HepG2 (cell line): ENCODE results near the gene IFRD1. TPM values are rescaled to one million over a fixed set of nuclear protein-coding genes. Genes with fewer than 3 reads are reported as not detected.

Experiments used
- CBX5 ChIP-seq: sonication (generic); formaldehyde crosslinking; IDR thresholded peaks from 2 replicates; pipeline ENCODE4 v1.4.0; 2020; ENCODE audit warnings: missing genetic modification reagents, borderline replicate concordance
- CCDC6 ChIP-seq: sonication (generic); formaldehyde crosslinking; IDR thresholded peaks from 2 replicates; pipeline ENCODE4 v1.8.1; 2022; ENCODE audit warnings: mild to moderate bottlenecking, missing genetic modification reagents, moderate library complexity
- HMGXB4 ChIP-seq, 2 experiments: sonication (generic) in 1 of 2; formaldehyde crosslinking in 1 of 2; IDR thresholded peaks; 2 replicates each; pipeline versions ENCODE4 v1.4.0 to v1.6.1; 2018 to 2020; ENCODE audit warnings: missing genetic modification reagents in 2 of 2, borderline replicate concordance in 1 of 2, low read depth in 1 of 2, mild to moderate bottlenecking in 1 of 2, missing biosample characterization in 1 of 2
- KLF12 ChIP-seq: sonication (generic); formaldehyde crosslinking; IDR thresholded peaks from 2 replicates; pipeline ENCODE4 v1.4.0; 2020; ENCODE audit warnings: missing genetic modification reagents, borderline replicate concordance
- PAF1 ChIP-seq: IDR thresholded peaks from 2 replicates; pipeline ENCODE4 v1.6.1; 2016; ENCODE audit warnings: missing genetic modification reagents, missing compliant biosample characterization
- RFX5 ChIP-seq: IDR thresholded peaks from 2 replicates; pipeline ENCODE4 v1.6.1; 2011; ENCODE audit warnings: low read depth, low read length, improper control_type of control experiment
- RXRA ChIP-seq: sonication (generic); formaldehyde crosslinking; IDR thresholded peaks from 2 replicates; pipeline ENCODE4 v1.5.1; 2020; ENCODE audit warnings: missing genetic modification reagents
- RXRB ChIP-seq: IDR thresholded peaks from 2 replicates; pipeline ENCODE4 v1.6.1; 2016; ENCODE audit warnings: borderline replicate concordance, missing genetic modification reagents, missing compliant biosample characterization
- SNAI1 ChIP-seq: sonication (generic); formaldehyde crosslinking; IDR thresholded peaks from 2 replicates; pipeline ENCODE4 v1.5.0; 2020; ENCODE audit warnings: mild to moderate bottlenecking, missing genetic modification reagents, borderline replicate concordance
- STAG1 ChIP-seq: sonication (generic); formaldehyde crosslinking; IDR thresholded peaks from 2 replicates; pipeline ENCODE4 v1.4.0; 2020; ENCODE audit warnings: missing genetic modification reagents
- TFDP1 ChIP-seq: IDR thresholded peaks from 2 replicates; pipeline ENCODE4 v1.6.1; 2016; ENCODE audit warnings: missing compliant biosample characterization, missing genetic modification reagents, borderline replicate concordance
- TFDP2 ChIP-seq: sonication (generic); formaldehyde crosslinking; IDR thresholded peaks from 2 replicates; pipeline ENCODE4 v1.4.0; 2020; ENCODE audit warnings: missing genetic modification reagents
- ZKSCAN5 ChIP-seq: sonication (generic); formaldehyde crosslinking; IDR thresholded peaks from 2 replicates; pipeline ENCODE4 v1.5.1; 2020; ENCODE audit warnings: mild to moderate bottlenecking, missing genetic modification reagents
- ZMYM3 ChIP-seq: sonication (generic); formaldehyde crosslinking; IDR thresholded peaks from 2 replicates; pipeline ENCODE4 v1.5.1; 2020; ENCODE audit warnings: mild to moderate bottlenecking, missing genetic modification reagents
- ZNF264 ChIP-seq: sonication (generic); formaldehyde crosslinking; IDR thresholded peaks from 2 replicates; pipeline ENCODE4 v1.4.0; 2020; ENCODE audit warnings: missing genetic modification reagents
- ZNF317 ChIP-seq: sonication (generic); formaldehyde crosslinking; IDR thresholded peaks from 2 replicates; pipeline ENCODE4 v1.5.0; 2020; ENCODE audit warnings: mild to moderate bottlenecking, missing genetic modification reagents
- ZNF563 ChIP-seq: sonication (generic); formaldehyde crosslinking; IDR thresholded peaks from 2 replicates; pipeline ENCODE4 v1.8.0; 2022; ENCODE audit warnings: mild to moderate bottlenecking, moderate library complexity, missing genetic modification reagents
- ZNF660 ChIP-seq: sonication (generic); formaldehyde crosslinking; IDR thresholded peaks from 2 replicates; pipeline ENCODE4 v1.5.1; 2020; ENCODE audit warnings: mild to moderate bottlenecking, low read depth, missing genetic modification reagents, borderline replicate concordance
- ZNF891 ChIP-seq: sonication (generic); formaldehyde crosslinking; IDR thresholded peaks from 2 replicates; pipeline ENCODE4 v1.5.0; 2020; ENCODE audit warnings: mild to moderate bottlenecking, missing genetic modification reagents
- polyA plus RNA-seq, 8 experiments: library from polyadenylated mRNA; depleted of rRNA in 3 of 8; stranded (reverse) in 7 of 8; unstranded in 1 of 8; fragments of >200 nt; fragmentation: Illumina TruSeq in 4 of 8; extraction: Trizol in 4 of 8; gene quantifications; 2 replicates each; pipeline versions ENCODE4 v1.2.1 to v1.2.3, GENCODE V29; 2011 to 2016; ENCODE audit warnings: low read depth in 4 of 8, missing spikeins in 1 of 8, mixed read lengths in 1 of 8; ENCODE audit not compliant: insufficient read depth in 1 of 8
- total RNA-seq, 5 experiments: library from RNA; depleted of rRNA; stranded (reverse); fragments of >200 nt; fragmentation: Illumina TruSeq; extraction: Trizol; gene quantifications; 2 replicates each; pipeline ENCODE4 v1.2.3, GENCODE V29; 2016; ENCODE audit warnings: low read depth in 1 of 5
- TF ChIP-seq, protein P1 (sequence below): sonication (generic); formaldehyde crosslinking; IDR thresholded peaks from 2 replicates; pipeline ENCODE4 v1.4.0; 2020; ENCODE audit warnings: missing genetic modification reagents, borderline replicate concordance

IFRD1 gene
- total and polyA plus RNA-seq, 2 of the 13 experiments (the other 11 are each of a cell fraction or from before 2014, with no cell fraction given), result 50.9 to 55.5 TPM

GRCh38 chr7:112449902-112450806, at the start of gene IFRD1 (continued):
- TF ChIP-seq ZMYM3 (CRISPR knock-in tag) (peak; percentile 57; the same call in 1 of the 2 replicates), STAG1 (no peak), CBX5 (CRISPR knock-in tag) (no peak), RFX5 (peak; percentile 70), ZNF317 (CRISPR knock-in tag) (peak; percentile 25; the same call in 1 of the 2 replicates), ZNF563 (CRISPR knock-in tag) (peak; percentile 49; the same call in 1 of the 2 replicates), ZNF891 (CRISPR knock-in tag) (peak; percentile 69), ZNF660 (CRISPR knock-in tag) (no peak), ZKSCAN5 (CRISPR knock-in tag) (0 out of 2 replicates have a peak, but pooled peaks have one; percentile 31), KLF12 (peak; percentile 18; the same call in 1 of the 2 replicates), HMGXB4 (CRISPR knock-in tag; IDR thresholded peaks at IDR 0.05; ENCODE audit: borderline replicate concordance in 1 of 2, low read depth in 1 of 2) (peak in 1 of 2 experiments; percentile 60; a peak in 2 of 4 replicates), ZNF264 (CRISPR knock-in tag) (no peak; the same call in 1 of the 2 replicates), PAF1 (CRISPR knock-in tag) (no peak), RXRA (CRISPR knock-in tag) (peak; percentile 80; the same call in 1 of the 2 replicates), CCDC6 (CRISPR knock-in tag) (0 out of 2 replicates have a peak, but pooled peaks have one; percentile 23), SNAI1 (0 out of 2 replicates have a peak, but pooled peaks have one; percentile 19), RXRB (CRISPR knock-in tag) (peak; percentile 93), TFDP2 (0 out of 2 replicates have a peak, but pooled peaks have one; percentile 17), TFDP1 (CRISPR knock-in tag) (no peak)
- TF ChIP-seq, protein P1, sequence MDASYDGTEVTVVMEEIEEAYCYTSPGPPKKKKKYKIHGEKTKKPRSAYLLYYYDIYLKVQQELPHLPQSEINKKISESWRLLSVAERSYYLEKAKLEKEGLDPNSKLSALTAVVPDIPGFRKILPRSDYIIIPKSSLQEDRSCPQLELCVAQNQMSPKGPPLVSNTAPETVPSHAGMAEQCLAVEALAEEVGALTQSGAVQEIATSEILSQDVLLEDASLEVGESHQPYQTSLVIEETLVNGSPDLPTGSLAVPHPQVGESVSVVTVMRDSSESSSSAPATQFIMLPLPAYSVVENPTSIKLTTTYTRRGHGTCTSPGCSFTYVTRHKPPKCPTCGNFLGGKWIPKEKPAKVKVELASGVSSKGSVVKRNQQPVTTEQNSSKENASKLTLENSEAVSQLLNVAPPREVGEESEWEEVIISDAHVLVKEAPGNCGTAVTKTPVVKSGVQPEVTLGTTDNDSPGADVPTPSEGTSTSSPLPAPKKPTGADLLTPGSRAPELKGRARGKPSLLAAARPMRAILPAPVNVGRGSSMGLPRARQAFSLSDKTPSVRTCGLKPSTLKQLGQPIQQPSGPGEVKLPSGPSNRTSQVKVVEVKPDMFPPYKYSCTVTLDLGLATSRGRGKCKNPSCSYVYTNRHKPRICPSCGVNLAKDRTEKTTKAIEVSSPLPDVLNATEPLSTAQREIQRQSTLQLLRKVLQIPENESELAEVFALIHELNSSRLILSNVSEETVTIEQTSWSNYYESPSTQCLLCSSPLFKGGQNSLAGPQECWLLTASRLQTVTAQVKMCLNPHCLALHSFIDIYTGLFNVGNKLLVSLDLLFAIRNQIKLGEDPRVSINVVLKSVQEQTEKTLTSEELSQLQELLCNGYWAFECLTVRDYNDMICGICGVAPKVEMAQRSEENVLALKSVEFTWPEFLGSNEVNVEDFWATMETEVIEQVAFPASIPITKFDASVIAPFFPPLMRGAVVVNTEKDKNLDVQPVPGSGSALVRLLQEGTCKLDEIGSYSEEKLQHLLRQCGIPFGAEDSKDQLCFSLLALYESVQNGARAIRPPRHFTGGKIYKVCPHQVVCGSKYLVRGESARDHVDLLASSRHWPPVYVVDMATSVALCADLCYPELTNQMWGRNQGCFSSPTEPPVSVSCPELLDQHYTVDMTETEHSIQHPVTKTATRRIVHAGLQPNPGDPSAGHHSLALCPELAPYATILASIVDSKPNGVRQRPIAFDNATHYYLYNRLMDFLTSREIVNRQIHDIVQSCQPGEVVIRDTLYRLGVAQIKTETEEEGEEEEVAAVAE (CRISPR knock-in tag), result 0 out of 2 replicates have a peak, but pooled peaks have one; percentile 8
